Neuron (in vitro differentiated cells): ENCODE data around the gene OPN3.
"Not testable (repeated sequence)": the region's sequence is repeated elsewhere in the genome, so short reads cannot be mapped to it uniquely, and the experiment has no call there.

ENCODE experiments used
- H2AFZ ChIP-seq: one replicate; pipeline ENCODE4 v1.6.1; 2013; ENCODE audit warnings: low read depth, mild to moderate bottlenecking, inconsistent platforms, low read length, moderate library complexity
- H3K27me3 ChIP-seq: one replicate; pipeline ENCODE4 v1.6.1; 2013; ENCODE audit warnings: low read length; ENCODE audit not compliant: insufficient read depth
- H3K36me3 ChIP-seq: one replicate; pipeline ENCODE4 v1.6.1; 2013; ENCODE audit warnings: low read length; ENCODE audit not compliant: insufficient read depth
- H3K4me1 ChIP-seq: one replicate; pipeline ENCODE4 v1.6.1; 2013; ENCODE audit warnings: low read length; ENCODE audit not compliant: insufficient read depth
- H3K4me3 ChIP-seq: 2 replicates; pipeline ENCODE4 v1.5.1; 2013; ENCODE audit warnings: mild to moderate bottlenecking, low read length, moderate library complexity
- H3K9me3 ChIP-seq: one replicate; pipeline ENCODE4 v1.6.1; 2013; ENCODE audit warnings: low read length

OPN3 gene

DNA sequence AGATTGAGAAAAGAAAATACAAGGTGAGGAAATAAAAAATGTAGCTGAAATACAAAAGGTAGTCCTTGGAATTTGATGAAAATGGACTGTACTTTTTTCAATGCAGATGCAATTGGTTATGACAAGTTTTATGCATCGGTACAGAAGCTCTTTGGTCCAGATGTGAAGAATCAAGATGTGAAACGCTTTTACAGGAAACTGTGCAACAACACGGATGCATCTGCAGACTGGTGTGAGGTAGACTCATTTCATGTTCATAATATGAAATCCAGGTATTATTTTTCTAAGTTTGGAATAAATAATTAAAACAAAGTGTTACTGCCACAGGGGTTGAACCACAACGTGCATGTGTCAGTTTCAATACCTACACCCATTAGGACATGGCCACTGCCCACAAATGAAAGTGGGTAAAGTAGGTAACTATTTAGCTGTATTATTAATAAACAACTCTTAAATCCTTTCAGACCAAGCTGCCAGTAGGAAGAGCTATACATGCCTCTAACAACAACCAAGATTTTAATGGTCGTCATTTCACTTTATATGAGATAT lies 20.3 kb upstream of the OPN3 start:
- no peaks in the 10 kb centered on the region for H3K36me3 ChIP-seq
- H2AFZ ChIP-seq = no peak overlapping the region
- H3K27me3 ChIP-seq = no peaks in the 10 kb centered on the region
- no peak overlapping the region for H3K4me3 ChIP-seq
- H3K4me1 ChIP-seq = peaks cover 13% of the 10 kb centered on the region
- no peaks in the 10 kb centered on the region for H3K9me3 ChIP-seq

DNA sequence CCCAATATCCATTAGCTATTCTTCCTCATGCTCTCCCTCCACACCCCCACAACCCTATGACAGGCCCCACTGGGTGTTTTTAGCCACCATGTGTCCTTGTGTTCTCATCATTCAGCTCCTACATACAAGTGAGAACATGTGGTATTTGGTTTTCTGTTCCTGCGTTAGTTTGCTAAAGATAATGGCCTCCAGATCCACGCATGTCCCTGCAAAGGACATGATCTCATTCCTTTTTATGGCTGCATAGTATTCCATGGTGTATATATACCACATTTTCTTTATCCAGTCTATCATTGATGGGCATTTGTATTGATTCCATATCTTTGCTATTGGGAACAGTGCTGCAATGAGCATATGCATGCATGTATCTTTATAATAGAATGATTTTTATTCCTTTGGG lies 18.8 kb upstream of the OPN3 start:
- not testable (repeated sequence) for H3K4me3 ChIP-seq, H3K9me3 ChIP-seq, H2AFZ ChIP-seq, H3K27me3 ChIP-seq, H3K36me3 ChIP-seq
- H3K4me1 ChIP-seq = peaks cover 16% of the 10 kb centered on the region

DNA sequence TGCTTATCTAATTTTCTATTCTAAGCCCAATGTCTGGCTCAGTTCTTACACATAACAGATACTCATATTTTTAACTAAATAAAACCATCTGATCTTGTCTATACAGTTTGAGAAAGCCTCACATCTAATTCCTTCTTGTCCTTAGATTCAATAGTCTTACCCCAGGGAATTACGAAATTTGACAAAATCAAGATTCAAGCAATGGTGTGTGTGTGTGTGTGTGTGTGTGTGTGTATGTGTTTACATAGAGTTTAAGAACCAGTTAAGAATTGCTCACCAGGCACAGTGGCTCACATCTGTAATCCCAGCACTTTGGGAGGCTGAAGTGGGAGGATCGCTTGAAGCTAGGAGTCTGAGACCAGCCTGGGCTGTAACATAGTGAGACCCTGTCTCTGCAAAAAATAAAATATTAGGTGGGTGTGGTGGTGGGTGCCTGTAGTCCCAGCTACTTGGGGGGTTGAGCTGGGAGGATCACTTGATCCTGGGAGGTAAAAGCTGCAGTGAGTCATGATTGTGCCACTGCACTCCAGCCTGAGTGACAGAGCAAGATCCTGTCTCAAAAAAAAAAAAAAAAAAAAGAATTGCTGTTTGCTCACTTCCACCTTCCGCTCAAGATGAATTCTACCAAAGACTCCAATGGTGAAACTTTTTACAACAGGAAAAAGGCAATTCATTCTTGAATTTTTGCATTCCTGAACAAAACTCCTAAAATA lies 18.1 kb upstream of the OPN3 start:
- Histone ChIP-seq H3K36me3 (no peaks in the 10 kb centered on the region), H3K4me1 (peaks cover 19% of the 10 kb centered on the region), H2AFZ (no peak overlapping the region), H3K4me3 (no peak overlapping the region), H3K9me3 (no peaks in the 10 kb centered on the region), H3K27me3 (no peaks in the 10 kb centered on the region)

DNA sequence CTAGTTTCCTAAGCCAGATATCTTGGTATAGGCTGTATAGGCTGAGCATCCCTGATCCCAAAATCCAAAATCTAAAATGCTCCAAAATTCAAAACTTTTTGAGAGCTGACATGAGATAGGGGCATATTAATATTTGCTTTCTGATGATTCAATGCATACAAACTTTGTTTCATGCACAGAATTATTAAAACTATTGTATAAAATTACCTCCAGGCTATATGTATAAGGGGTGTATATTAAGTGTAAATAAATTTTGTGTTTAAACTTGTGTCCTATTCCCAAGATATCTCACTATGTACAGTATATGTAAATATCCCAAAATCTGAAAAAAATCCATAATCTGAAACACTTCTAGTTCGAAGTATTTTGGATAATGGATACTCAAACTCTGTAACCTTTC lies 14.5 kb upstream of the OPN3 start:
- Histone ChIP-seq H2AFZ (no peak overlapping the region), H3K36me3 (no peaks in the 10 kb centered on the region), H3K27me3 (peaks cover 3% of the 10 kb centered on the region), H3K9me3 (no peaks in the 10 kb centered on the region), H3K4me3 (no peak overlapping the region), H3K4me1 (peaks cover 7% of the 10 kb centered on the region)

DNA sequence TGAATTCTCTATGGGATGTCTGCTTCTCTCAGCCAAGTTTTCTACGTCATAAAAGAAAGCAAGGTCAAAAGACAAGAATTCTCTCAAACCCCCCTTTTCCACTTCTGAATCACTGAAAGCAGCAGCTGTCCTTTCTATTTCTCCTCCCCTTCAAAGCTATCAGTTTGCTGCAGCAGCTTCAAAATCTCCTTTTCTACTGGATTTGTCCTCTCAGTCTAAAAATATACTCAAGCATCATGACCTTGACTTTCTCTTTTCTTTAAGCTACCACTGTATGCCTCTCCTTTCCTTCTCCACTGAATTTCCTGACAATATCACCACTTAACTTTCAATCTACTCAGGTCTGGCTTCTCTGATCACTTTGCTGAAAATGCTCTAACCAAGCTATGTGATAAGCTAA lies 13.8 kb upstream of the OPN3 start:
- H3K4me3 ChIP-seq = no peak overlapping the region
- no peaks in the 10 kb centered on the region for H3K36me3 ChIP-seq
- no peak overlapping the region for H2AFZ ChIP-seq
- peaks cover 3% of the 10 kb centered on the region for H3K27me3 ChIP-seq
- no peaks in the 10 kb centered on the region for H3K9me3 ChIP-seq
- peaks cover 7% of the 10 kb centered on the region for H3K4me1 ChIP-seq

DNA sequence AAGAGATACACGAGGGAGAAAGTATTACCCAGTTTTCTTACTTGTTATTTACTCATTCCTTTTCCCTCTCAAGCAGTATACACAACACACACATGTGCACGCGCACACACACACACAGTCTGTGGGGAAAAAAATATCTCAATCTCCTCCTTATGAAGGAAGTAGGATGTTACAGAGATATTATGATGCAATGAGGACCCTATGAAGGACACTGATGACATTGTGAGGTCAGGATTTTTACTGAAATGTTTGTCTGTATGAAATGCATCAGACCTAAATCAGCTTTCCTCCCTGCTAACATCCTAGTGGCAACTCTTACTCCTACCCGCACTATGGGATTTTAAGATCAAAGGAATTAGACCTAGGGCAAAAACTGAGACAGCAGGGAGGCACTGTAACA lies 11.8 kb upstream of the OPN3 start, which contains the start of gene WDR64:
TSS of gene WDR64 (plus strand) at position 270 of the 400 bp plus-strand sequence. CDS start 204 bp downstream, outside the sequence.
- no peak within 1 kb of the TSS for H2AFZ ChIP-seq
- no peaks in the 10 kb centered on the region for H3K9me3 ChIP-seq
- peaks cover 3% of the 10 kb centered on the region for H3K27me3 ChIP-seq
- H3K4me1 ChIP-seq = peaks cover 7% of the 10 kb centered on the region
- no peaks in the 10 kb centered on the region for H3K36me3 ChIP-seq
- H3K4me3 ChIP-seq = no peak within 1 kb of the TSS

DNA sequence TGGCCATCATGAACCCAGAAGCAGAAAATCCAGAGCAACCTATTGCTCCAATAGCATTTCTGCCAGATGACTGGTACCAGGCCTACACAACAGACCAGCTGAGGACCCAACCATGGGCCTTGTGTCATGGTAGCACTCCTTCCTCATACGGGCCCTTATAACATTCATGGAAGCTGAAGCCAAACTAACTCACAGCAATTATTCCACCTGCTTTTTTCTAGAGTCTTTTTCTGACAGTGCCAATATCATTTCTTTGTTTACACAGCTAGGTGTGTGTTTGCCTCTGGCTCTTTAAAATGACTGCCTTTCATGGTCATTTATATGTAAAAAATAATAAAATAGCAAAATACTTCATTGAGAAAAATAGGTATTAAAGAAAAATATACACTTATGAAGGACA lies 8.0 kb upstream of the OPN3 start:
- Histone ChIP-seq H3K4me1 (no peaks in the 10 kb centered on the region), H3K4me3 (no peak overlapping the region), H3K9me3 (no peaks in the 10 kb centered on the region), H3K36me3 (no peaks in the 10 kb centered on the region), H3K27me3 (peaks cover 3% of the 10 kb centered on the region), H2AFZ (no peak overlapping the region)

DNA sequence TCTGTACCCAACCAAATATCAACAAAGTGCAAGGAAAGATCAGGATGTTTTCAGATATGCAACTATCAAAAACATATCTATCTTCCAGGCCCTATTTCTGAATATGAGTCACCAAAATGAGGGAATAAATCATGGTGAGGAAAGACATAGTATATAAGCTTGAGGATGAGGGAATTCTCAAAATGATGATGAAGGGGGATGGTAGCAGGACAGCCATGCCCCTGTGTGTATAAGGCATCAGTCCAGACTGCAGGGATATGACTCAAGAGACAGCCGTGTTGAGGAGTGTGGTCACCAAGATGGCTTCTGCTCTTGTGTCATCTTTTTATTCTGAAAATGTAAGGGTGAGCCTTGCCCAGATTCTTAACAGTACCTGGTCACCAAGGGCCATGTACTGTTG lies 7.5 kb upstream of the OPN3 start:
- Histone ChIP-seq H3K4me3 (no peak overlapping the region), H3K4me1 (no peaks in the 10 kb centered on the region)

DNA sequence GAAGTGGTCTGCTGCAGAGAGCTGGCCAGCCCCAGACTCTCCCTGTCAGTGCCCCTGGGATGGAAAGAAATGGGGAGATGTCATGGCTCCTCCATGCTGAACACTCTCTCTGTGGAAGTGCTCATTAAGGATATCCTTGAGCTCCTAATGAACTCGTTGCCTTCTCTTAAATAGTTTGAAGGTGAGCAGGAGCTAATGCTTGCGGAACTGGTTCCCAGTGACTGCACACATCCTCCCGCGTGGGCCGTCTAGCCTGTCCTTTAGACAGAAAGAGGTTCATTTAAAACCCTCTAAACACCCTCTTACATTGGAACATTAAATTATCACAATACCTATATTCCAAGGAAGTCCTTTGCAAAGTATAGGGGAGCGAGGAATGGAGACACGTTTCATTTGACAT lies 6.0 kb upstream of the OPN3 start:
- Histone ChIP-seq H3K4me1 (no peaks in the 10 kb centered on the region), H3K9me3 (no peaks in the 10 kb centered on the region), H3K36me3 (no peaks in the 10 kb centered on the region), H3K4me3 (no peak overlapping the region), H3K27me3 (peaks cover 3% of the 10 kb centered on the region), H2AFZ (no peak overlapping the region)

More for the DNA sequence above, 7.5 kb upstream of the OPN3 start:
- H2AFZ ChIP-seq = no peak overlapping the region
- H3K27me3 ChIP-seq = peaks cover 3% of the 10 kb centered on the region
- H3K9me3 ChIP-seq = no peaks in the 10 kb centered on the region
- H3K36me3 ChIP-seq = no peaks in the 10 kb centered on the region

DNA sequence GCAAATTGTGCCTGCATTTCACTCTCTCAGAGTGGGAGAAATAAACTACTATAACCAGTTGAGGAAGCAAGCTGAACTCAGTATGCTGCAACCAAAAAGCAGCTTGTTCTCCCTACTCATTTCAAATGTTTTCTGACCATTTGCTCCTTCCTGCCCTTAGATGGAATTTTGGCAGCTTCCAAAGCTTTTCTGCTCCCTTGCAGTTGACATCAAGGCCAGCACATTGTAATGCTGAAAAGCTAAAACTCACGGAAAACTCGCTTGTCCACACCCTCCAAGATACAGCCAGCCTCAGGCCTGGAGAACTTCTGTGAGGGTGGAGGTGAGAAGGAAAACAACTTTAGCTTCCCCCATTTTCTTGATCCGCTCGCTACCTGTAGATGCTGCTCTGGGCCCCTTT lies 5.0 kb upstream of the OPN3 start:
- H3K36me3 ChIP-seq = no peaks in the 10 kb centered on the region
- no peaks in the 10 kb centered on the region for H3K9me3 ChIP-seq
- H3K4me3 ChIP-seq = no peak overlapping the region
- no peaks in the 10 kb centered on the region for H3K4me1 ChIP-seq
- H2AFZ ChIP-seq = no peak overlapping the region
- peaks cover under 1% of the 10 kb centered on the region for H3K27me3 ChIP-seq

DNA sequence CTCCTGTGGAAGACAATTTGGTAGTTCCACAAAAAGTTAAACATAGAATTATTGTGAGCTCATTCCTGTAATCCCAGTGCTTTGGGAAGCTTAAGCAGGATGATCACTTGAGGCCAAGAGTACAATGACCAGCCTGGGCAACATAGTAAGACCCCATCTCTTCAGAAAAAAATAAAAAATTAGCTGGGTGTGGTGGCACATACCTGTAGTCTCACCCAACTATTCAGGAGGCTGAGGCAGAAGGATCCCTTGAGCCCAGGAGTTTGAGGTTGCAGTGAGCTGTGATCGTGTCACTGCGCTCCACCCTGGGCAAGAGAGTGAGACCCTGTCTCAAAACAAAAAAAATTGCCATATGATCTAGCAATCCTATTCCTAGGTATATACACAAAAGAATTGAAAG lies 4.1 kb upstream of the OPN3 start:
- H3K9me3 ChIP-seq = no peaks in the 10 kb centered on the region
- no peak overlapping the region for H2AFZ ChIP-seq
- H3K4me1 ChIP-seq = no peaks in the 10 kb centered on the region
- H3K27me3 ChIP-seq = no peaks in the 10 kb centered on the region
- no peak overlapping the region for H3K4me3 ChIP-seq
- no peaks in the 10 kb centered on the region for H3K36me3 ChIP-seq

DNA sequence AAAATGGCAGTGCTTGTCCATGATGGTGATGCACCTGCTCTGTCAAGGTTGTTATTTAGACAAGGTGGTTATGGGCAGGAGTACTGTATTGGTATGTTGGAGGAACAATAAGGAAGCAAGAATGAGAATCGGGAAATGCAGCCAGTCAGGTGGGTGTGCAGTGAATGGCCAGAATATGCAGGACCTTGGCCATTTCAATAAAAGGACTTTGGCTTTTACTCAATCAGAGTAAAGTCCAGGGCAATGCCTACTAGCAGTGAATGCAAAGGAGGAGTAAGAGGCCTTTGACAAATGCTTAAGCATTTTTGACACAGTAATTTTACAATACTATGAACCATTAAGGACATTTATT lies 2.4 kb upstream of the OPN3 start:
- Histone ChIP-seq H3K27me3 (no peaks in the 10 kb centered on the region), H3K36me3 (no peaks in the 10 kb centered on the region), H2AFZ (no peak overlapping the region), H3K4me1 (peaks cover 8% of the 10 kb centered on the region), H3K4me3 (no peak overlapping the region), H3K9me3 (no peaks in the 10 kb centered on the region)

DNA sequence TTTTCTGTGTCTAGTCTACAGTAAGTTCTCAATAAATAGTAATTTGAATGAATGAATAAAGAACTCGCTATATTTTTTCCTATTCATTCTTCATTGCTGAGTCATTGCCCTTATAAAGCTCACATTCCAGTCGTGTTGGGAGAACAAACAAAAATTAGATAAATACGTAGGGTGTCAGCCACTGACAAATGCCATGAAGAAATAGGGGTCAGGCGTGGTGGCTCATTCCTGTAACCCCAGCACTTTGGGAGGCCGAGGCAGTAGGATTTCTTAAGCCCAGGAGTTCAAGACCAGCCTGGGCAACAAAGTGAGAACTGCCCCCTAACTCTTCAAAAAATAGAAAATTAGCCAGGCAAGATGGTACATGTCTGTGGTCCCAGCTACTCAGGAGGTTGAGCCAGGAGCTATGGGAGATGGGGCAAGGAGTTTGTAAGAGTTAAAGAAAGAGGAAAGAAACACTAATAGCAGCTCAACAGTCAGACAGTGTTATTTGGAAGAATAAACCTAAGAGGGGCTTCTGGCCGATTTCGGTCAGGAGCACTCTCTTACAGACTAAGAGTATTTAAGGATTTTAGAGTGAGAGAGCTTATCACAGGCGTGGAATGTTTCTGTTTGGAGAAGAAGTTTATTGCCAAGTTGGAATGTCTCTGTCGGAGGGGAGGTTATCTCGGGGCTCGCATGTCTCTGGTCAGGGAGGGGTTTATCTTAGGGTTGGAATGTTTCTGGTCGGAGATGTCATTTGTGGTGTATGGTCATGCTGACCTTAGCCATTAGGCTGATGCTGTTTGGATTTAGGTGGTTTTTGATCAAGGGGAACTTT lies 1.8 kb upstream of the OPN3 start:
- Histone ChIP-seq H3K9me3 (no peaks in the 10 kb centered on the region), H3K4me1 (peaks cover 11% of the 10 kb centered on the region), H3K36me3 (peaks cover 4% of the 10 kb centered on the region), H2AFZ (no peak overlapping the region), H3K27me3 (no peaks in the 10 kb centered on the region), H3K4me3 (no peak overlapping the region)
